H9 (cell line): ENCODE data around the gene EXOC3. TPM values are rescaled to one million over a fixed set of nuclear protein-coding genes. Genes with fewer than 3 reads are reported as not detected.

Experiments
- DNase-seq: peaks from one replicate; pipeline ENCODE4 v3.0.0-alpha.2; 2017
- H2AFZ ChIP-seq: one replicate; pipeline ENCODE4 v1.6.1; 2013; ENCODE audit warnings: mild to moderate bottlenecking, low read length, control low read depth, moderate library complexity
- H2AK5ac ChIP-seq: 2 replicates; pipeline ENCODE4 v1.6.1; 2013; ENCODE audit warnings: low read length, control low read depth, mixed read lengths; ENCODE audit not compliant: insufficient read length
- H2BK120ac ChIP-seq: one replicate; pipeline ENCODE4 v1.6.1; 2013; ENCODE audit warnings: low read depth, mild to moderate bottlenecking, low read length, control low read depth, inconsistent platforms; ENCODE audit not compliant: poor library complexity, severe bottlenecking
- H2BK12ac ChIP-seq: 2 replicates; pipeline ENCODE4 v1.6.1; 2013; ENCODE audit warnings: low read length, control low read depth, mixed read lengths, low read depth; ENCODE audit not compliant: insufficient read length
- H2BK15ac ChIP-seq: 2 replicates; pipeline ENCODE4 v1.6.1; 2013; ENCODE audit warnings: low read depth, low read length, control low read depth
- H2BK20ac ChIP-seq: one replicate; pipeline ENCODE4 v1.6.1; 2013; ENCODE audit warnings: low read depth, mild to moderate bottlenecking, low read length, control low read depth, inconsistent platforms; ENCODE audit not compliant: poor library complexity, severe bottlenecking
- H2BK5ac ChIP-seq: 2 replicates; pipeline ENCODE4 v1.6.1; 2013; ENCODE audit warnings: low read length, control low read depth, mixed read lengths; ENCODE audit not compliant: insufficient read length
- H3K14ac ChIP-seq: 2 replicates; pipeline ENCODE4 v1.6.1; 2013; ENCODE audit warnings: low read length, control low read depth; ENCODE audit not compliant: insufficient read depth
- H3K18ac ChIP-seq: 2 replicates; pipeline ENCODE4 v1.6.1; 2013; ENCODE audit warnings: low read depth, mild to moderate bottlenecking, mixed read lengths, low read length, control low read depth; ENCODE audit not compliant: insufficient read length
- H3K23ac ChIP-seq: 2 replicates; pipeline ENCODE4 v1.6.1; 2013; ENCODE audit warnings: low read length, control low read depth, mixed read lengths, low read depth; ENCODE audit not compliant: insufficient read length
- H3K23me2 ChIP-seq: 2 replicates; pipeline ENCODE4 v1.6.1; 2013; ENCODE audit warnings: low read depth, mild to moderate bottlenecking, mixed read lengths, low read length, control low read depth; ENCODE audit not compliant: insufficient read length, poor library complexity, severe bottlenecking
- H3K27ac ChIP-seq: 2 replicates; pipeline ENCODE4 v1.5.1; 2013; ENCODE audit warnings: low read length, control low read depth, mixed read lengths, low read depth; ENCODE audit not compliant: insufficient read length
- H3K27me3 ChIP-seq: 2 replicates; pipeline ENCODE4 v1.6.1; 2013; ENCODE audit warnings: low read length, control low read depth, inconsistent platforms; ENCODE audit not compliant: insufficient read depth
- H3K4ac ChIP-seq: 2 replicates; pipeline ENCODE4 v1.6.1; 2013; ENCODE audit warnings: low read depth, mild to moderate bottlenecking, control low read depth, inconsistent platforms, low read length, moderate library complexity
- H3K4me1 ChIP-seq: 2 replicates; pipeline ENCODE4 v1.6.1; 2013; ENCODE audit warnings: low read length, control low read depth, inconsistent platforms; ENCODE audit not compliant: insufficient read depth
- H3K4me2 ChIP-seq: 2 replicates; pipeline ENCODE4 v1.6.1; 2013; ENCODE audit warnings: low read length, control low read depth, mixed read lengths; ENCODE audit not compliant: insufficient read length, insufficient read depth
- H3K56ac ChIP-seq: 2 replicates; pipeline ENCODE4 v1.6.1; 2013; ENCODE audit warnings: low read depth, mild to moderate bottlenecking, mixed read lengths, low read length, control low read depth; ENCODE audit not compliant: insufficient read length
- H3K79me1 ChIP-seq: 2 replicates; pipeline ENCODE4 v1.6.1; 2013; ENCODE audit warnings: low read depth, mild to moderate bottlenecking, moderate library complexity, low read length, control low read depth, inconsistent platforms; ENCODE audit not compliant: insufficient read depth, poor library complexity, severe bottlenecking
- H3K79me2 ChIP-seq: 2 replicates; pipeline ENCODE4 v1.6.1; 2013; ENCODE audit warnings: low read length, control low read depth, inconsistent platforms; ENCODE audit not compliant: insufficient read depth
- H3K9ac ChIP-seq: 2 replicates; pipeline ENCODE4 v1.6.1; 2013; ENCODE audit warnings: low read length, control low read depth, mixed read lengths; ENCODE audit not compliant: insufficient read length; ENCODE audit errors: extremely low read depth
- H3K9me3 ChIP-seq: one replicate; pipeline ENCODE4 v1.6.1; 2013; ENCODE audit warnings: low read depth, low read length, inconsistent platforms; ENCODE audit not compliant: control insufficient read depth
- H3T11ph ChIP-seq: one replicate; pipeline ENCODE4 v1.6.1; 2013; ENCODE audit warnings: mild to moderate bottlenecking, low read length, control low read depth, inconsistent platforms
- H4K20me1 ChIP-seq: one replicate; pipeline ENCODE4 v1.6.1; 2013; ENCODE audit not compliant: control insufficient read depth, insufficient read length, insufficient read depth
- H4K5ac ChIP-seq: 2 replicates; pipeline ENCODE4 v1.6.1; 2013; ENCODE audit warnings: low read depth, mild to moderate bottlenecking, mixed read lengths, low read length, control low read depth; ENCODE audit not compliant: insufficient read length
- H4K8ac ChIP-seq: replicated peaks from 2 replicates; pipeline ENCODE4 v1.6.1; 2013; ENCODE audit warnings: low read length, control low read depth, mixed read lengths, low read depth; ENCODE audit not compliant: insufficient read length
- H4K91ac ChIP-seq: 2 replicates; pipeline ENCODE4 v1.6.1; 2013; ENCODE audit warnings: low read depth, mild to moderate bottlenecking, moderate library complexity, mixed read lengths, low read length, control low read depth; ENCODE audit not compliant: insufficient read length
- H3K27ac Mint-ChIP-seq, 3 experiments: 2 replicates in 2 of 3; 3 replicates in 1 of 3; pipeline ENCODE4 v1.8.0; 2020 to 2021; ENCODE audit warnings: mixed read lengths in 3 of 3, mild to moderate bottlenecking in 1 of 3, moderate library complexity in 1 of 3
- H3K27me3 Mint-ChIP-seq: 2 replicates; pipeline ENCODE4 v1.8.0; 2021; ENCODE audit warnings: low read depth, mild to moderate bottlenecking, moderate library complexity, mixed read lengths
- H3K36me3 Mint-ChIP-seq, 3 experiments: 2 replicates in 2 of 3; 3 replicates in 1 of 3; pipeline ENCODE4 v1.8.0; 2020 to 2021; ENCODE audit warnings: low read depth in 3 of 3, mixed read lengths in 3 of 3; ENCODE audit not compliant: insufficient read depth in 1 of 3
- H3K4me1 Mint-ChIP-seq, 2 experiments: 2 replicates each; pipeline ENCODE4 v1.8.0; 2020; ENCODE audit warnings: mixed read lengths in 2 of 2
- H3K4me3 Mint-ChIP-seq, 2 experiments: 2 replicates in 1 of 2; 3 replicates in 1 of 2; pipeline ENCODE4 v1.8.0; 2020 to 2021; ENCODE audit warnings: mild to moderate bottlenecking in 2 of 2, mixed read lengths in 2 of 2, moderate library complexity in 1 of 2
- H3K9me3 Mint-ChIP-seq, 2 experiments: 2 replicates in 1 of 2; 3 replicates in 1 of 2; pipeline ENCODE4 v1.8.0; 2020; ENCODE audit warnings: mild to moderate bottlenecking in 2 of 2, mixed read lengths in 2 of 2, moderate library complexity in 1 of 2
- WGBS: extraction: QIAGEN DNeasy Blood & Tissue Kit; methylation state at CpG from one replicate; pipeline ENCODE4 v1.1.7; 2013; ENCODE audit warnings: missing lambda C conversion rate, low lambda C conversion rate, mixed read lengths; ENCODE audit not compliant: insufficient read length; ENCODE audit errors: extremely low coverage; 5-methylcytosine and 5-hydroxymethylcytosine counted together
- total RNA-seq: library from RNA; stranded (reverse); gene quantifications from 2 replicates; pipeline ENCODE4 v1.2.1, GENCODE V29; 2021
- TF ChIP-seq, protein P1 (sequence below): fragments of 200-600 bp; sonication (generic); conservative IDR thresholded peaks from 3 replicates; pipeline ENCODE4 v1.8.0; 2021; ENCODE audit warnings: antibody characterized with exemption, mild to moderate bottlenecking

The EXOC3 gene
- total RNA-seq, 1 experiment from 2014 or later: 36.7 TPM

DNA sequence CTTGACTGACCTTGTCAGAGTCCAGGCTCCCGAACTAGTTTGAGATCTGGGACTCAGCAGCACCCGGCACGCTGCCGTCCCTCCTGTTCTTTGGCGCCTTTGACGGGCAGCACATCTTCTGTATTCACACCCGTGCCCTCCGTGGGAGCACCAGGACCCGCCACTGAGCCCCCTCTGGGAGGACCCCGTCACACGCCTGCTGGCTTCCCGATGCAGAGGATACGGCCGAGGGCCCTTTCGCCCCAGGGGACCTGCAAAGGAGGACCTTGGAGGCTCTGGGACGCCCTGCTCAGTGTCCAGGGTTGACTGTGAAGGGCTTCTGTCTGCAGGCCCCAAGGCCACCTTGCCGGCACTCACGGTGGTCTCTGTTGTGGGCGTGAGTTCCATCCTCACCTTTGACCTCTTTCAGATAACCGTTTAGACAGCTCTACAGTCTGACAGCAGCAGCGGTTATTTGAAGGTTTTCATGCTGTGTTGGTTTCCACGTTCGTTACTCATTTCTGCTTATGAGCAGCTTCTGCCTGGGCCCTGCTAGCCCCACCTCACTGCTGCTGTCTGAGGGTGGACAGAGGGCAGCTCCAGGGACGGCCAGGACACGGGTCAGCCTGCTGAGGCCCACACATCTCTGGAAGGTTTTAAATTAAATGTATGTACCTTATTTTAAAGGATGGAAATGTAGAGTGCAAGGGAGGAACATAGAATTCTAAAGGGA is 12.6 kb upstream of the EXOC3 start:
- Histone ChIP-seq H3K9ac (no peak overlapping the region), H2BK5ac (no peak overlapping the region), H3K4me2 (no peak overlapping the region), H2AK5ac (no peak overlapping the region), H3K23ac (no peak overlapping the region), H2BK12ac (no peak overlapping the region), H3K23me2 (no peaks in the 10 kb centered on the region), H3K4ac (no peak overlapping the region), H3K4me1 (no peaks in the 10 kb centered on the region), H3K18ac (no peak overlapping the region), H2AFZ (no peak overlapping the region), H3K79me1 (no peaks in the 10 kb centered on the region), H4K91ac (no peak overlapping the region), H4K5ac (no peak overlapping the region), H2BK120ac (no peak overlapping the region), H4K20me1 (no peaks in the 10 kb centered on the region), H4K8ac (no peak overlapping the region), H3K9me3 (no peaks in the 10 kb centered on the region), H2BK20ac (no peak overlapping the region), H3T11ph (no peak overlapping the region), H3K79me2 (no peaks in the 10 kb centered on the region), H3K14ac (no peak overlapping the region), H3K56ac (no peak overlapping the region), H2BK15ac (no peak overlapping the region), H3K27ac (no peak overlapping the region), H3K27me3 (no peaks in the 10 kb centered on the region)
- TF ChIP-seq, protein P1, sequence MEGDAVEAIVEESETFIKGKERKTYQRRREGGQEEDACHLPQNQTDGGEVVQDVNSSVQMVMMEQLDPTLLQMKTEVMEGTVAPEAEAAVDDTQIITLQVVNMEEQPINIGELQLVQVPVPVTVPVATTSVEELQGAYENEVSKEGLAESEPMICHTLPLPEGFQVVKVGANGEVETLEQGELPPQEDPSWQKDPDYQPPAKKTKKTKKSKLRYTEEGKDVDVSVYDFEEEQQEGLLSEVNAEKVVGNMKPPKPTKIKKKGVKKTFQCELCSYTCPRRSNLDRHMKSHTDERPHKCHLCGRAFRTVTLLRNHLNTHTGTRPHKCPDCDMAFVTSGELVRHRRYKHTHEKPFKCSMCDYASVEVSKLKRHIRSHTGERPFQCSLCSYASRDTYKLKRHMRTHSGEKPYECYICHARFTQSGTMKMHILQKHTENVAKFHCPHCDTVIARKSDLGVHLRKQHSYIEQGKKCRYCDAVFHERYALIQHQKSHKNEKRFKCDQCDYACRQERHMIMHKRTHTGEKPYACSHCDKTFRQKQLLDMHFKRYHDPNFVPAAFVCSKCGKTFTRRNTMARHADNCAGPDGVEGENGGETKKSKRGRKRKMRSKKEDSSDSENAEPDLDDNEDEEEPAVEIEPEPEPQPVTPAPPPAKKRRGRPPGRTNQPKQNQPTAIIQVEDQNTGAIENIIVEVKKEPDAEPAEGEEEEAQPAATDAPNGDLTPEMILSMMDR: no peak
- no CpG with 5 or more reads among the region's 25 CpGs for WGBS
- H3K4me1 Mint-ChIP-seq: peaks cover 3 to 6% of the 10 kb centered on the region in 2 experiments; a peak in 3 of 4 replicates
- peaks cover 6 to 8% of the 10 kb centered on the region in 2 experiments; a peak in 2 of 5 replicates for H3K9me3 Mint-ChIP-seq
- H3K4me3 Mint-ChIP-seq: no peak overlapping the region; a peak in 1 of 5 replicates
- peaks cover 11% of the 10 kb centered on the region for H3K27me3 Mint-ChIP-seq
- peaks cover 0 to 4% (median 0%) of the 10 kb centered on the region in 3 experiments; a peak in 3 of 7 replicates for H3K36me3 Mint-ChIP-seq
- no peak overlapping the region for H3K27ac Mint-ChIP-seq
- peak; percentile 20 for DNase-seq
